Spleen (tissue), 11 donors: ENCODE measurements around the gene PTH1R. TPM values are rescaled to one million over a fixed set of nuclear protein-coding genes. Genes with fewer than 3 reads are reported as not detected.
A peak's percentile ranks its signal among the peaks of the same experiment; 100 is the strongest.

Experiments used
- DNase-seq: peaks from one replicate; pipeline ENCODE4 v3.0.0-alpha.2; 2020
- H3K27ac ChIP-seq, 8 donors: fragments of 200-600 bp; sonication (generic) in 7 of 8; 1 replicate in 4 of 8; 2 replicates in 4 of 8; pipeline versions ENCODE4 v1.5.0 to v1.8.0; 2016 to 2021; ENCODE audit warnings: inconsistent platforms in 4 of 8, mild to moderate bottlenecking in 4 of 8, moderate library complexity in 1 of 8
- H3K27me3 ChIP-seq, 7 donors: fragments of 200-600 bp; sonication (generic) in 6 of 7; replicated peaks in 1 of 7; 1 replicate in 4 of 7; 2 replicates in 3 of 7; pipeline versions ENCODE4 v1.5.0 to v1.8.0; 2016 to 2021; ENCODE audit warnings: inconsistent platforms in 3 of 7, mild to moderate bottlenecking in 1 of 7
- H3K36me3 ChIP-seq, 6 donors: fragments of 200-600 bp; sonication (generic) in 5 of 6; 1 replicate in 4 of 6; 2 replicates in 2 of 6; pipeline versions ENCODE4 v1.5.0 to v1.8.0; 2016 to 2021; ENCODE audit warnings: inconsistent platforms in 2 of 6
- H3K4me1 ChIP-seq, 6 donors: fragments of 200-600 bp; sonication (generic) in 5 of 6; 1 replicate in 3 of 6; 2 replicates in 3 of 6; pipeline versions ENCODE4 v1.5.0 to v1.8.0; 2016 to 2021; ENCODE audit warnings: inconsistent platforms in 3 of 6
- H3K4me3 ChIP-seq, 8 donors: fragments of 200-600 bp; sonication (generic) in 7 of 8; 1 replicate in 4 of 8; 2 replicates in 4 of 8; pipeline versions ENCODE4 v1.5.0 to v1.8.0; 2016 to 2021; ENCODE audit warnings: inconsistent platforms in 4 of 8, mild to moderate bottlenecking in 4 of 8, moderate library complexity in 2 of 8
- H3K9me3 ChIP-seq, 8 donors: fragments of 200-600 bp; sonication (generic) in 7 of 8; 1 replicate in 4 of 8; 2 replicates in 4 of 8; pipeline versions ENCODE4 v1.5.0 to v1.8.0; 2016 to 2021; ENCODE audit warnings: inconsistent platforms in 4 of 8
- CTCF ChIP-seq, 11 experiments: fragments of 200-600 bp in 7 of 11; fragments of 450-650 bp in 4 of 11; sonication (generic) in 4 of 11; IDR thresholded peaks in 8 of 11; conservative IDR thresholded peaks in 3 of 11; 1 replicate in 7 of 11; 2 replicates in 4 of 11; pipeline versions ENCODE4 v1.4.0 to v1.8.0; 2016 to 2021; ENCODE audit warnings: antibody characterized with exemption in 11 of 11, inconsistent platforms in 4 of 11, mild to moderate bottlenecking in 1 of 11
- POLR2A ChIP-seq, 3 donors: fragments of 450-650 bp; IDR thresholded peaks; one replicate each; pipeline ENCODE4 v1.5.1; 2017; ENCODE audit warnings: antibody characterized with exemption in 3 of 3, mild to moderate bottlenecking in 1 of 3
- POLR2AphosphoS5 ChIP-seq, 3 donors: sonication (generic); formaldehyde crosslinking; IDR thresholded peaks; one replicate each; pipeline ENCODE4 v1.5.1; 2017; ENCODE audit warnings: antibody characterized with exemption in 3 of 3
- WGBS, 5 donors: extraction: QIAGEN DNeasy Blood & Tissue Kit in 3 of 5; methylation state at CpG; one replicate each; pipeline versions ENCODE4 v1.1.5 to v1.1.7; 2013 to 2018; 5-methylcytosine and 5-hydroxymethylcytosine counted together
- intact Hi-C: fragments of 100-400 bp; cut with DNase I; formaldehyde crosslinking; loops from one replicate; pipeline ENCODE4 v1.15.0; 2023; ENCODE audit warnings: low total_unique reads
- polyA plus RNA-seq, 3 donors: library from polyadenylated mRNA; stranded (reverse); fragments of 200-250 nt; gene quantifications; one replicate each; pipeline ENCODE4 v1.2.1, GENCODE V29; 2013
- total RNA-seq, 7 donors: library from RNA; depleted of rRNA in 3 of 7; stranded (reverse); fragments of >200 nt in 3 of 7; fragmentation: NEBNext Ultra II Directional in 4 of 7; extraction: Animal tissue kit (Norgen Biotek cat#: 25700) in 4 of 7; gene quantifications; one replicate each; pipeline versions ENCODE4 v1.1.0 to v1.2.1, GENCODE V29; 2016 to 2021
- donor health status: healthy with polysubstance abuse.
- donor health status: DM: no; HTN: no; CAD: no; lungs with moderate emphysema.
- donor health status: DM: no; HTN: no; CAD: no.
- donor health status: Bipolar disorder and iron deficiency.
- donor health status: healthy.
- donor health status: DM: no; HTN: no; CAD: no.
- donor health status: DM: yes; HTN: yes; CAD: no.

PTH1R gene
- total and polyA plus RNA-seq, 10 donors: 5.1 to 190 (median 34.1) TPM

- H3K4me1 ChIP-seq: peaks cover 85 to 100% (median 99%) of the 10 kb centered on the region in 6 donors
- peaks cover 0 to 29% (median 14%) of the 10 kb centered on the region in 6 donors for H3K36me3 ChIP-seq
- peak; percentile 74 for DNase-seq
- H3K4me3 ChIP-seq: no peak overlapping the region
- no peaks in the 10 kb centered on the region for H3K27me3 ChIP-seq
- WGBS, 5 donors: 73 to 89% (median 87%) methylated on average over 2 of the region's 2 CpGs
- peak overlapping the region; percentile 51 to 89 (median 84) for H3K27ac ChIP-seq
- intact Hi-C loops: no loop called here
- H3K9me3 ChIP-seq: peaks cover 0 to 9% (median 0%) of the 10 kb centered on the region in 8 donors
- TF ChIP-seq CTCF (IDR thresholded peaks at IDR 0.05 in 8 of 11, conservative IDR thresholded peaks at IDR 0.05 in 3 of 11): no peak
- TF ChIP-seq POLR2A (IDR thresholded peaks at IDR 0.05): no peak
- TF ChIP-seq POLR2AphosphoS5 (IDR thresholded peaks at IDR 0.05): peak in 2 of 3 donors; percentile 14 to 39
Measured at GRCh38 chr3:46929324-46929723, 51.8 kb downstream of the PTH1R start.

GRCh38 chr3:46930166-46930944, 52.8 kb downstream of the PTH1R start:
- TF ChIP-seq CTCF (IDR thresholded peaks at IDR 0.05 in 8 of 11, conservative IDR thresholded peaks at IDR 0.05 in 3 of 11): no peak
- peak in 1 of 3 donors; percentile 26 for TF ChIP-seq POLR2AphosphoS5 (IDR thresholded peaks at IDR 0.05)
- TF ChIP-seq POLR2A (IDR thresholded peaks at IDR 0.05): no peak
- Histone ChIP-seq H3K4me1 (peaks cover 90 to 100% (median 100%) of the 10 kb centered on the region in 6 donors), H3K36me3 (peaks cover 0 to 29% (median 4%) of the 10 kb centered on the region in 6 donors), H3K9me3 (peaks cover 0 to 9% (median 0%) of the 10 kb centered on the region in 8 donors), H3K4me3 (peak overlapping the region in 1 of 8 donors; percentile 24), H3K27me3 (no peaks in the 10 kb centered on the region), H3K27ac (peak overlapping the region; percentile 63 to 89 (median 84))
- intact Hi-C loops: no loop called here
- 44 to 60% (median 58%) methylated on average over 9 of the region's 9 CpGs for WGBS, 5 donors
- DNase-seq: peak; percentile 79

GRCh38 chr3:46930945-46931403, 53.5 kb downstream of the PTH1R start:
- DNase-seq: peak; percentile 70
- Histone ChIP-seq H3K4me1 (peaks cover 90 to 100% (median 100%) of the 10 kb centered on the region in 6 donors), H3K9me3 (peaks cover 0 to 9% (median 0%) of the 10 kb centered on the region in 8 donors), H3K36me3 (peaks cover 0 to 29% (median 2%) of the 10 kb centered on the region in 6 donors), H3K27ac (peak overlapping the region; percentile 63 to 89 (median 84)), H3K4me3 (peak overlapping the region in 1 of 8 donors; percentile 24), H3K27me3 (no peaks in the 10 kb centered on the region)
- intact Hi-C loops: no loop called here
- 49 to 59% (median 55%) methylated on average over 3 of the region's 3 CpGs for WGBS, 5 donors
- no peak for TF ChIP-seq POLR2A (IDR thresholded peaks at IDR 0.05)
- TF ChIP-seq CTCF (IDR thresholded peaks at IDR 0.05 in 8 of 11, conservative IDR thresholded peaks at IDR 0.05 in 3 of 11): no peak
- no peak for TF ChIP-seq POLR2AphosphoS5 (IDR thresholded peaks at IDR 0.05)
